GDM1 (cell line): ENCODE measurements around the gene AMPD3.

ENCODE experiments used
- DNase-seq: peaks from one replicate; lab custom pipeline; 2025; lab: John Stamatoyannopoulos, UW

Gene AMPD3

DNA sequence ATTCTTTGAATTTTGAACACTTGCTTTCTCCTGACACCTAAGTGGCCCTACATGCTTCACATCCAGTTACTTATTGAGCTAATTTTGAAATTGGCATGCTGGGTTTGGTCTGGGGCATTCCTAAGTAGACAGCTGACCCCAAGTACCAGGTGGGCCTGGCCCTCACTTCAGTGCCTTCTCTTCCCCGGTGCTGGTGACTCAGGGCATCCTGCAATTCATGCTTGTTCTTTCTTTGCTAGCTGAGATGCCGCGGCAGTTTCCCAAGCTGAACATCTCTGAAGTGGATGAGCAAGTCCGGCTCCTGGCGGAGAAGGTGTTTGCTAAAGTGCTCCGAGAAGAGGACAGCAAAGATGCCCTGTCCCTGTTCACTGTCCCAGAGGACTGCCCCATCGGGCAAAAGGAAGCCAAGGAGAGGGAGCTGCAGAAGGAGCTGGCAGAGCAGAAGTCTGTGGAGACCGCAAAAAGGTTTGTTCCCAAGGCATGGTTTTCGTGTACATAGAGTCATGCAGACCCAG lies 6.3 kb downstream of the AMPD3 start:
- DNase-seq = no peak

DNA sequence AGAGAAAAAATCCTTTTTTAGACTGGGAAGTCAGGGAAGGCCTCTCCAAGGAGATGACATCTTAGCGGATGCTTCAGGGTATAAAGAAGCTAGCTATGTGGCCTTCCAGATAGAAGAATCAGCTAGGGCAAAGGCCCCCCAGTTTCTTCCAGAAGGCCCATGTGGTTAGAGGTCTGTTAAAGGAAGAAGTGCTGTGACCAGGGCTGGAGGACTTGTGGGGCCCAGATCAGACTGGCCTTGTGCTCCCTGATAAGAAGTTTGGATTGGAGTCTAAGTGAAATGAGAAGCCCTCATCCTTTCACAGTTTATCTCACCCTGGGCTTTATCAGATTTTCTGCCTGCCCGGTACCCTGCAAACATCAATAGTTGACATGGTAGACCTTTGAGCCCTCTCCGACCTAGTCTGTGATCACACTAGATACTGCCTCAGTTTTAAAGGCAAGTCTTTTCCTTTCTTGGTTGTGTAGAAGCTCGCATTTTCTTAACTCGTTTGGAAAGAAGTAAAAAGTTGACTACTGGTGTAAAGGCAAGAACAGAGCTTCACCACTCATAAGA lies 7.8 kb downstream of the AMPD3 start:
- DNase-seq = no peak

DNA sequence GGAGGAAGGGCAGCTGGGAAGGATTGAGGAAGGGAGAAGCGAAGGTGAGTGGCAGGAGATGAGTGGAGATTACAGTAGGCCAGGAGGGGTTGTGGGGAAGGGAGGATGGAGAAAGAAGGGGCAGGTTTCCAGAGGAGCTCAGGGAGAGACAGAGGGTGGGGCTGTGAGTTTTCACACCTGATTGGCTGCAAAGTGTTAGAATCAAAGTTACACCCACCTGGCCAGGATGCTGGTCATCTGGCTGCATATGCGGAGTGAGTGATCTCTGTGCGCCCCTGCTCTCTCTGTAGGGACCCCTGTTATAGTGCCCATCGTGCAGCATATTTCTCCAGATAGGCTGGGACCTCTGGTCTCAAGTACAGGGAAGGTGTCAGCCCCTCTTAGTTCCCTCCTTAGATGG lies 18.3 kb downstream of the AMPD3 start:
- DNase-seq = no peak

GRCh38 chr11:10474551-10474950 lies 19.5 kb downstream of the AMPD3 start:
- no peak for DNase-seq

DNA sequence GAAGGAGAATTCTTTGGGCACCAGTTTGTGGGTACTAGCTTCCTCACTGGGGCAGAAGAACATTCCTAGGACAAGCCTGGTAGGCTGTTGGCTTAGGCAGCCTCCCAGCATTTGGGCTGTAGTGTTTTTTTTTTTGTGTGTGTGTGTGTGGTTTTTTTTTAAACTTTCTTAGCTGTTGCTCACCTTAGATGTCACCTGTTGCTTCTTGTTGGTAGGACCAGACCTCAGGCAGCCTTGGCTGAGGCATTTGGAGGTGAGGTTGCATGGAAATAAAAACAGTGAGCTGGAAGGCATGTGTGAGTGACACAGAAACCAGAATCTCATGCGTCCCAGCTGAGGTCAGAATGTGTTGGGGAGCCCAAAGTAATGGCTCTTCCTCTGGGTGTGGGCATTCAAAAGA lies 21.3 kb downstream of the AMPD3 start:
- no peak for DNase-seq

DNA sequence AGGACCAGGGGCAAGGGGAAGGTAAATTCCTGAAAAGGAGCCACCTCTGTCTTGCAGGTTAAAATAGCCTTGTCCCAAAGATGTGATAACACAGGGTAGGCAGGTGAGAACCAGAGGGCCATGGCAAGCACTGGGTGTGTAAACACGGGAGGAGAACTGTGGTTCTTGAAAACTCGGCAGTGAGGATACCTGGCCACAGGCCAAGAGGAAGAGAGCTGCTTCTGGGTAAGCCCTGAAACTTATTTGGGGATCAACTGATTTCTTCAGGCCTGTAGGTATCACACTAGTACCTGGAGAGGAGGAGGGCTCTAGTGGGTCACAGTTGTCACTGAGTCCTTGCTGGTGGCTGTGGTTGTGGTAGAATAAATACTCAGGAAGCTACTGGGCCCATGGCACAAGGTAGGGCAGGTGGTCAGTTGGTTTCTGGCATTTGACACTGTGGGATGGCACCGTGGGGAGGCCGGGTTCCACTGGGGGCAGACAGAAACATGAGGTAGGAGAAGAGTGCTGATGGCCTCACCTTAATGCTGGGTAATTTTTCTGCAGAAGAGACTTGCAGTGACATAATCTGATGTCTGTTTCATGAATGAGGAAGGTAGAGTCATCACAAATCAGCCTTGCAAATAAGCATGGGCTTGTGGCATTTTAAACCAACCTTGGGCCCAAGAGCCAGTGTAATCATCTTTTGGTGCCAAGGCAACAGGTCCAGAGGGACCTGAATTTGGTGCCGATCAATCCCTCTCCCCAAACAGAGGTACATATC lies 22.0 kb downstream of the AMPD3 start:
- DNase-seq = no peak

GRCh38 chr11:10477690-10478046 lies 22.6 kb downstream of the AMPD3 start:
- DNase-seq = no peak

- no peak for DNase-seq
These were observed 23.0 kb downstream of the AMPD3 start for GRCh38 chr11:10478066-10478465.

- DNase-seq = no peak
These were observed 23.8 kb downstream of the AMPD3 start for GRCh38 chr11:10478574-10479550.

DNA sequence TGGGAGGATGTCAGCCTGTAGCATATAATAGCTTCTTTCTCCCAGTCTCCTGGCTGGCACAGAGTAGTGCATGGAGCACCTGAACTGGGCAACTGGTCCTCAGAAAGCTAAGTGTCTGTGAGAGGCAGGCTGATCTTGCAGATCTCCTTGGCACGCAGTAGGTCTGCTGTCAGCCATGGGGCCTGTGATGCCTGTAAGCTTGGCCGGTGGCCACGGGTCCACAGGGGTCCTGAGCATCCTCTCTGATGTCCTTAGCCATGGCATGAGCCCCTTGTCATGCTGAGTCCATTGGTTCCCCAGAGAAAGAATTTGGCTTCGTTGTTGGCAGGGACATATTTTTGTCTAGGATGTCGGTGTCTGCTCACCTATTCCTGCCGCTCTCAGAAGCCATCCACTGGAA lies 25.0 kb downstream of the AMPD3 start:
- DNase-seq = no peak

DNA sequence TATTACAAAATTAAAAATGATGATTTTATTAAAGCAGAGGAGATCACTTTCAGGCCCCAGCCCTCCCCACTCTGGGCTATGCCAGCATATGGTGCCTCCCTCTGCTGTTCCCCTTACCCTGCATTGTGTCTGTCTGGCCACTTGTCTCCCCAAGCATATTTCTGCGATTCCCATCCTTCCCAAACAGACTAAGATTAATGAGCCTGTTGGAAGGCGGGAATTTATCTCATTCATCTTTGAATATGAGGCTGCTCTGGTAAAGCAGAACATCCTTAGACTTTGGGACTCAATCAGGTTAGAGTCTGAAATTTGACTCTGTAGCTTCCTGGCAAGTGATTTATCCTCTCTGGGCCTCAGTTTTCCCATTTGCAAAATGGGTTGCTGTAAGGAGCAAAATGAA lies 25.7 kb downstream of the AMPD3 start:
- DNase-seq = no peak

GRCh38 chr11:10481560-10482349 lies 26.7 kb downstream of the AMPD3 start:
- no peak for DNase-seq

DNA sequence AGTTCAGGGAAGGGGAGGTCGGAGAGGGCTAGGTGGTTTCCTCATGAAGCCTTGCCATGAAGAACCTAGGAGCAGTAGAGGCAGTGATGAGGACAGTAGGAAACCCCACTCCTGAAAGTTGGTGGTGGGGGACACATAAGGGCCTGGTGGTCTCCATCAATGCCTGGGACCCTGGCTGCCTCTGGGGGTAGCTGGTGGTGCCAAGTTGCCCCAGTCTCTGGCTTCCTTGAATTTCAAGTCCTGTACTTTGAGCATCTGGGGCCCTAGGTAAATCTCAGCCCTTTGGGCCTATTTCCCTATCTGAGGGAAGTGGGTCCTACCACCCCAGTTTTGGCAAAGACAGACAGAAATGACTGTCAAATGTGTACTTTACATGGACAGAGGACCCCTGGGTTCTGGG lies 28.1 kb downstream of the AMPD3 start:
- no peak for DNase-seq

DNA sequence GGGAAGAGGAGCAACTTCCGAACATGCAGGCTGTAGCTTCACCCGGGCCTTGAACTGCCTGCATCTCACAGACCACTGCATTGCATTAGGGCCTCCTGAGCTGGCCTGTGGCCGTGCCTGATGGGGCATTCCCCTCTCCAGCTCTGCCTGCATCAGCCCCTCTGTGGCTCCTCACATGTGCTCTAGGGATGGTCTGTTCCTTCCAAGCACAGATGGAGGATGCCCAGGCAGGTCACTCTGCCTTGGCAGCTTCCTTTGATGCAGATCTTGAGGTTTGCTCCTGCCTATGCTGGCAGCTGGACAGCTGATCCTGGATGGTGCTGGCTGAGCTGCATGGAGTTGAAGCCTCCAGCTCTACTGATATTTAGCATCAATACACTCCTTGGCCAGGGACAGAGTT lies 28.5 kb downstream of the AMPD3 start:
- DNase-seq = no peak

DNA sequence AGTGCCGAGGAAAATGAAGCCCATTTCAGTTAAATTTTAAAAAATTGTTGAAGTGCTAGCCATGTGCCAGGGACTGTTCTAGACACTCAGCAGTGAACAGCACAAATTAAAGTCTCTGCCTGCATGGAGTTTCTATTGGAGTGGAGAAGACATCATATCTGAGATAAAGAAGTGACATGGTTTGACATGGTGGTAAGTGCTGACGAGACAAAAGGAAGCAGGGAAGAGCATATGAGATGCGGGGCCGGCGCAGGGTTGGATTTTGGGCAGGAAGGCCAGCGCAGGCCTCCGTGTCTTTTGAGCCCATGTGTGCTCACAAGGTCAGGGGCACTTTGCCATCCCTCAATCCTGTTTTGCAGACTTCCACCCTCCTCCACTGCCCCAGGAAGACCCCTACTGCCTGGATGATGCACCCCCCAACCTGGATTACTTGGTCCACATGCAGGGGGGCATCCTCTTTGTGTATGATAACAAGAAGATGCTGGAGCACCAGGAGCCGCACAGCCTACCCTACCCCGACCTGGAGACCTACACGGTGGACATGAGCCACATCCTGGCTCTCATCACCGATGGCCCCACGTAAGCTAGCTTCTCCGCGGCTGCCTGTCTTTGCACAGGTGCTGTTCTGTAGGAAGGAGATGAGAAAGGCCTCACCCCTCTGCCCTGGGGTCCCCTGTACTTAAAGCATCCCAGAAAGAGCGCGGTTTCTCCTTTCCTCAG lies 29.6 kb downstream of the AMPD3 start:
- no peak for DNase-seq

DNA sequence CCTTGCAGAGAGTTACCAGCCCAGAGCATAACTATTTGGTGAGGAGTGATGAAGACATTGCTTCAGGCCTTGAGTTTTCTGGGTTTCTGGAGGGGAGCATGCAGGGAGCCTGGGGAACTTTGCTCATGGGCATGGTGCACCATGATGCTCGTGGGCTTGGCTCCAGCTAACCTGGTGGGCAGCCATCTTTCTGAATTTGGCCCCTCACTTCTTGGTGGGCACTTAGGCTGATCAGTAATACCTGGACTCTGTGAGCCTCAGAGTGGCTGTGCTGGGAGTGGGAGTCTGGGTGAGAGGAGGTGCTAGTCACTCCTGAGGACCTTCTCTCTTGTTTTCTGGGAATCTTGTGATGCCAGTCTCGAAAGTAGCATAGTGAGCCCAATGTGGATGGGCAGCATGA lies 30.6 kb downstream of the AMPD3 start:
- no peak for DNase-seq

- DNase-seq = no peak
These were observed 31.2 kb downstream of the AMPD3 start for GRCh38 chr11:10486161-10486840.

DNA sequence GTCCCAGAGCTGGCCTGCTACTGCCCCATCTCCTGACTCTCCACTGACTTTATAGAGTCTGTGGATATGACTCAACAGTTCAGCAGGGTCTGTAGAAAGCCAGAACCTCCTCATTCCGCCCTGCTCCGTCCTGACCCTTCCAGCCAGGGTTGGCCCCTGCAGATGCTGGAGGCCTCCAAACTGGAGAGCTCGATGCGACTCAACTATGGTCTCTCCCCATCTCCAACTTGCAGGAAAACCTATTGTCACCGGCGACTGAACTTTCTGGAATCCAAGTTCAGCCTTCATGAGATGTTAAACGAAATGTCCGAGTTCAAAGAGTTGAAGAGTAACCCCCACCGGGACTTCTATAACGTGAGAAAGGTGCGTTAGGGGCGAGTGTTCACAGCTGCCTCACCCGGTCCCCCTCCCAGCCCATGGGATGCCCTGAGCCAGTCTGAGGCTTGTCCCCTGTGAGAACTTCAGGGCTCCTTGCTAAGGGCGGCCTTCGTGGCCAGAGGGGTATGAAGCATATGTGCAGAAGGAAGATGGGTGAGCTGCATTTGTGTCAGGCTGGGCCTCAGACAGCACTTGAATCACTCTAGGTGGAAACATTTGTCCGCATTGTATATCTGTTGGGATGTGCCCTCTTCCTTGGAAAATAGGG lies 32.1 kb downstream of the AMPD3 start:
- no peak for DNase-seq

DNA sequence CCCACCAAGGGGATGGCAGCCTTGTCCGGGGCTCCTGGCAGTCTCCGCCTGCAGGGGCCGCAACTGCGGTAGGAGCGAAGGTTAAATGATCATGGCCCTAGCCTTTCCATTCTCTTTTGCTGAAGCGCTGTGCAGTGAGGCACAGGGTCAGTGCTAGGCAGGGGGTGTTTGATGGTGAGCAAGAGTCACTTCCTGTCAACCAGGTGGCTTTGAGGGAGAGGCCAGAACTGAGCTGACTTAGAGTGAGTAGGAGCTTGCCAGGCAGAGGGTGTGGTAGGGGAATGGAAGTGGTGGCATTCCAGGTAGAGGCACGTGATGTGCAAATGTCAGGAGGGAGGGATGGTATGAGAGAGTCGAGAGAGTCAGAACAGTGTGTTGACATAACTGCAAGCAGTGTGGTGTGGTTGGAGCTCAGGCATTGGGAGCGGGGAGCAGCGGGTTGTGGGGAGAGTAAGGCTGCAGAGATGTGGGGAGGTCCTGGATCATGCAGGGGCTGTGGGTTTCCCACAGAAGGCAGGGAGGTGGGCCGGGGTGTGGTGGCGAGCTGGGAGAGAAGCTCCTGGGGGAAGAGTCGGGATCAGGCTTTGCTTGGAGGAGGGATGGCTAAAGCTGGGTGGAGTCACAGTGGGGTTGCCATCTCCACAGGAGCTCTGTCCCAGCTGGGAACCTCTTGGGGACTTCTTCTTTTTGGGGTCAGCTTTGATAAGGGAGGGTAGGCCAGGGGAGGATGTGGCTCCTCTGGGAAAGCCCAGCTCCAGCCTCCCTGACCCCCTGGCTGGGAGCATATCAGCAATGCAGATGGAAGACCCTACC lies 33.3 kb downstream of the AMPD3 start:
- DNase-seq = no peak
